ENCODE measurements around the gene CCDC14. TPM values are rescaled to one million over a fixed set of nuclear protein-coding genes. Genes with fewer than 3 reads are reported as not detected.

Gene CCDC14
- total RNA-seq, 1 donor from 2014 or later = 30.1 TPM

- H3K27me3 Mint-ChIP-seq = no peaks in the 10 kb centered on the region
- H3K4me3 Mint-ChIP-seq = no peak overlapping the region
- no peak overlapping the region for H3K27ac Mint-ChIP-seq
- no peak for TF ChIP-seq CTCF (IDR thresholded peaks at IDR 0.05)
- CTCF ChIA-PET = no interaction called here
- DNase-seq (no peak), ATAC-seq (ENCODE audit: low read depth) (no peak)
- H3K36me3 Mint-ChIP-seq (ENCODE audit: low read depth) = peaks cover 49% of the 10 kb centered on the region
- no peaks in the 10 kb centered on the region for H3K4me1 Mint-ChIP-seq
- peaks cover 22% of the 10 kb centered on the region for H3K9me3 Mint-ChIP-seq
- intact Hi-C loops (cut with micrococcal nuclease) = no loop called here
- POLR2A ChIA-PET = no interaction called here
Measured at GRCh38 chr3:123926396-123926795, 34.6 kb downstream of the CCDC14 start.

GRCh38 chr3:123920868-123921267, 40.2 kb downstream of the CCDC14 start:
- DNase-seq (no peak), ATAC-seq (ENCODE audit: low read depth) (no peak)
- Mint-ChIP-seq H3K27me3 (no peaks in the 10 kb centered on the region), H3K9me3 (peaks cover 37% of the 10 kb centered on the region), H3K4me1 (no peaks in the 10 kb centered on the region), H3K27ac (no peak overlapping the region), H3K4me3 (no peak overlapping the region), H3K36me3 (ENCODE audit: low read depth) (peaks cover 59% of the 10 kb centered on the region)
- no peak for TF ChIP-seq CTCF (IDR thresholded peaks at IDR 0.05)
- intact Hi-C loops (cut with micrococcal nuclease) = no loop called here
- ChIA-PET POLR2A (no interaction called here), CTCF (no interaction called here)

- DNase-seq (no peak), ATAC-seq (ENCODE audit: low read depth) (no peak)
- intact Hi-C loops (cut with micrococcal nuclease) = no loop called here
- peaks cover 60% of the 10 kb centered on the region for H3K36me3 Mint-ChIP-seq (ENCODE audit: low read depth)
- H3K4me1 Mint-ChIP-seq = no peaks in the 10 kb centered on the region
- peaks cover 37% of the 10 kb centered on the region for H3K9me3 Mint-ChIP-seq
- ChIA-PET POLR2A (no interaction called here), CTCF (no interaction called here)
- H3K27ac Mint-ChIP-seq = no peak overlapping the region
- no peak overlapping the region for H3K4me3 Mint-ChIP-seq
- H3K27me3 Mint-ChIP-seq = no peaks in the 10 kb centered on the region
- no peak for TF ChIP-seq CTCF (IDR thresholded peaks at IDR 0.05)
Measured at GRCh38 chr3:123920383-123920782, 40.6 kb downstream of the CCDC14 start.

- CTCF ChIA-PET = no interaction called here
- Mint-ChIP-seq H3K36me3 (ENCODE audit: low read depth) (peaks cover 59% of the 10 kb centered on the region), H3K9me3 (peaks cover 34% of the 10 kb centered on the region), H3K4me3 (no peak overlapping the region), H3K4me1 (no peaks in the 10 kb centered on the region), H3K27ac (no peak overlapping the region), H3K27me3 (no peaks in the 10 kb centered on the region)
- no peak for TF ChIP-seq CTCF (IDR thresholded peaks at IDR 0.05)
- POLR2A ChIA-PET = no interaction called here
- intact Hi-C loops (cut with micrococcal nuclease) = no loop called here
- ATAC-seq (ENCODE audit: low read depth) (no peak), DNase-seq (no peak)
Measured at GRCh38 chr3:123919353-123919752, 41.7 kb downstream of the CCDC14 start.

- TF ChIP-seq CTCF (IDR thresholded peaks at IDR 0.05) = no peak
- Mint-ChIP-seq H3K36me3 (ENCODE audit: low read depth) (peaks cover 16% of the 10 kb centered on the region), H3K27me3 (no peaks in the 10 kb centered on the region), H3K4me1 (no peaks in the 10 kb centered on the region), H3K9me3 (peaks cover 3% of the 10 kb centered on the region), H3K27ac (no peak overlapping the region), H3K4me3 (no peak overlapping the region)
- CTCF ChIA-PET = no interaction called here
- POLR2A ChIA-PET = no interaction called here
- no peak for DNase-seq
- intact Hi-C loops (cut with micrococcal nuclease) = no loop called here
- ATAC-seq (ENCODE audit: low read depth) = no peak
Measured at GRCh38 chr3:123914829-123915228, 46.2 kb downstream of the CCDC14 start.
